ENCODE results near the gene ADAT1. TPM values are rescaled to one million over a fixed set of nuclear protein-coding genes. Genes with fewer than 3 reads are reported as not detected.
A peak's percentile ranks its signal among the peaks of the same experiment; 100 is the strongest.
"Not testable (repeated sequence)": the region's sequence is repeated elsewhere in the genome, so short reads cannot be mapped to it uniquely, and the experiment has no call there.

ADAT1 gene
- polyA plus RNA-seq, 3 donors, result 44.4 to 54.9 (median 49.3) TPM

- DNase-seq (ENCODE audit: extremely low read depth in 1 of 11, low read depth in 9 of 11, low spot score in 4 of 11), result no peak
These were observed 5.3 kb upstream of the ADAT1 start for GRCh38 chr16:75628351-75628750.

- DNase-seq (ENCODE audit: extremely low read depth in 1 of 11, low read depth in 9 of 11, low spot score in 4 of 11), result no peak
These were observed 4.8 kb upstream of the ADAT1 start for GRCh38 chr16:75627851-75628250.

- DNase-seq (ENCODE audit: extremely low read depth in 1 of 11, low read depth in 9 of 11, low spot score in 4 of 11), result no peak
These were observed 3.7 kb upstream of the ADAT1 start for GRCh38 chr16:75626806-75627205.

GRCh38 chr16:75624921-75625334, 1.8 kb upstream of the ADAT1 start:
- no peak for DNase-seq (ENCODE audit: extremely low read depth in 1 of 11, low read depth in 9 of 11, low spot score in 4 of 11)

- DNase-seq (ENCODE audit: extremely low read depth in 1 of 11, low read depth in 9 of 11, low spot score in 4 of 11), result peak in 3 of 11 donors; percentile 8 to 14 (median 11)
These were observed 2.0 kb downstream of the ADAT1 start for GRCh38 chr16:75621170-75621477.

- no peak for DNase-seq (ENCODE audit: extremely low read depth in 1 of 11, low read depth in 9 of 11, low spot score in 4 of 11)
These were observed 2.5 kb downstream of the ADAT1 start for GRCh38 chr16:75620326-75621169.

- DNase-seq (ENCODE audit: extremely low read depth in 1 of 11, low read depth in 9 of 11, low spot score in 4 of 11), result no peak
These were observed 4.3 kb downstream of the ADAT1 start for GRCh38 chr16:75618780-75619179.

GRCh38 chr16:75617121-75617520, 6.0 kb downstream of the ADAT1 start:
- DNase-seq (ENCODE audit: extremely low read depth in 1 of 11, low read depth in 9 of 11, low spot score in 4 of 11), result no peak

- DNase-seq (ENCODE audit: extremely low read depth in 1 of 11, low read depth in 9 of 11, low spot score in 4 of 11), result no peak
These were observed 6.5 kb downstream of the ADAT1 start for GRCh38 chr16:75616521-75617010.

- no peak for DNase-seq (ENCODE audit: extremely low read depth in 1 of 11, low read depth in 9 of 11, low spot score in 4 of 11)
These were observed 7.5 kb downstream of the ADAT1 start for GRCh38 chr16:75615619-75616018.

GRCh38 chr16:75614066-75614897, 8.8 kb downstream of the ADAT1 start:
- DNase-seq (ENCODE audit: extremely low read depth in 1 of 11, low read depth in 9 of 11, low spot score in 4 of 11), result no peak

GRCh38 chr16:75606507-75606906, 16.6 kb downstream of the ADAT1 start:
- DNase-seq (ENCODE audit: extremely low read depth in 1 of 11, low read depth in 9 of 11, low spot score in 4 of 11), result no peak

GRCh38 chr16:75603241-75603640, 19.8 kb downstream of the ADAT1 start:
- DNase-seq (ENCODE audit: extremely low read depth in 1 of 11, low read depth in 9 of 11, low spot score in 4 of 11), result no peak

- no peak for DNase-seq (ENCODE audit: extremely low read depth in 1 of 11, low read depth in 9 of 11, low spot score in 4 of 11)
These were observed 23.4 kb downstream of the ADAT1 start for GRCh38 chr16:75599452-75600277.

GRCh38 chr16:75593825-75594820, 29.0 kb downstream of the ADAT1 start:
- DNase-seq (ENCODE audit: extremely low read depth in 1 of 11, low read depth in 9 of 11, low spot score in 4 of 11), result no peak

GRCh38 chr16:75593308-75593707, 29.8 kb downstream of the ADAT1 start:
- no peak for DNase-seq (ENCODE audit: extremely low read depth in 1 of 11, low read depth in 9 of 11, low spot score in 4 of 11)

- not testable (repeated sequence) for DNase-seq (ENCODE audit: extremely low read depth in 1 of 11, low read depth in 9 of 11, low spot score in 4 of 11)
These were observed 31.2 kb downstream of the ADAT1 start for GRCh38 chr16:75591927-75592326.

All from renal cortex interstitium (tissue), 11 donors.